HG03575 (cell line): ENCODE data around the gene BBOF1.
"Not testable (repeated sequence)": the region's sequence is repeated elsewhere in the genome, so short reads cannot be mapped to it uniquely, and the experiment has no call there.

ENCODE experiments used
- ATAC-seq: cut with Tn5 transposase; IDR thresholded peaks from one replicate; pipeline ENCODE4 v1.9.1; 2021; ENCODE audit not compliant: unreplicated experiment, insufficient number of reproducible peaks, low FRiP score; ENCODE audit errors: extremely low read depth

BBOF1 gene

GRCh38 chr14:74018586-74019407 is at the start of gene BBOF1, which contains the start of gene ENTPD5:
BBOF1 (plus strand) TSS chr14:74019349; CDS start chr14:74019479, 130 bp downstream.
ENTPD5 (minus strand) TSS chr14:74019288; CDS start chr14:73988102, 31,186 bp downstream.
- no peak for ATAC-seq

- ATAC-seq: no peak
These were observed 45.7 kb upstream of the BBOF1 start for GRCh38 chr14:73973497-73973896.

GRCh38 chr14:73976125-73976524 is 43.0 kb upstream of the BBOF1 start:
- no peak for ATAC-seq

- ATAC-seq: no peak
These were observed 41.3 kb upstream of the BBOF1 start for GRCh38 chr14:73977896-73978295.

- ATAC-seq: no peak
These were observed 31.1 kb upstream of the BBOF1 start for GRCh38 chr14:73988065-73988464.

- not testable (repeated sequence) for ATAC-seq
These were observed 30.5 kb upstream of the BBOF1 start for GRCh38 chr14:73988656-73989055.

GRCh38 chr14:73991092-73991491 is 28.1 kb upstream of the BBOF1 start:
- ATAC-seq: no peak

GRCh38 chr14:73994926-73995325 is 24.2 kb upstream of the BBOF1 start:
- ATAC-seq: not testable (repeated sequence)

- no peak for ATAC-seq
These were observed 23.2 kb upstream of the BBOF1 start for GRCh38 chr14:73995977-73996378.

- ATAC-seq: no peak
These were observed 22.4 kb upstream of the BBOF1 start for GRCh38 chr14:73996731-73997107.

- ATAC-seq: no peak
These were observed 21.8 kb upstream of the BBOF1 start for GRCh38 chr14:73997108-73997943.

GRCh38 chr14:73997944-73998447 is 21.2 kb upstream of the BBOF1 start:
- ATAC-seq: no peak

GRCh38 chr14:73998726-73999125 is 20.4 kb upstream of the BBOF1 start:
- no peak for ATAC-seq

GRCh38 chr14:74005664-74006063 is 13.5 kb upstream of the BBOF1 start:
- not testable (repeated sequence) for ATAC-seq

- no peak for ATAC-seq
These were observed 10.2 kb upstream of the BBOF1 start for GRCh38 chr14:74008843-74009499.

GRCh38 chr14:74014299-74014698 is 4.8 kb upstream of the BBOF1 start:
- no peak for ATAC-seq

- no peak for ATAC-seq
These were observed 4.0 kb upstream of the BBOF1 start for GRCh38 chr14:74015176-74015575.

GRCh38 chr14:74015963-74016362 is 3.2 kb upstream of the BBOF1 start:
- no peak for ATAC-seq

GRCh38 chr14:74018174-74018585 is 969 bp upstream of the BBOF1 start:
- no peak for ATAC-seq
